ENCODE data around the gene NEU2. TPM values are rescaled to one million over a fixed set of nuclear protein-coding genes. Genes with fewer than 3 reads are reported as not detected.

Gene NEU2
- total RNA-seq, 4 donors from 2014 or later = not detected

- no peaks in the 10 kb centered on the region for H3K9me3 ChIP-seq
- no peak overlapping the region for H3K4me3 ChIP-seq
- intact Hi-C loops (cut with DNase I) = no loop called here
- H3K36me3 ChIP-seq = no peaks in the 10 kb centered on the region
- 97% methylated on average over 2 of the region's 2 CpGs for WGBS
- no peak overlapping the region for H3K27ac ChIP-seq (replicated peaks in 1 of 4)
- H3K27me3 ChIP-seq = peaks cover 0 to 35% (median 0%) of the 10 kb centered on the region in 4 donors
- H3K4me1 ChIP-seq = peaks cover 0 to 5% (median 0%) of the 10 kb centered on the region in 4 donors
- DNase-seq (ENCODE audit: extremely low spot score) = no peak
- TF ChIP-seq POLR2A (IDR thresholded peaks at IDR 0.05; ENCODE audit: low read depth) (no peak), CTCF (IDR thresholded peaks at IDR 0.05) (no peak), POLR2AphosphoS5 (IDR thresholded peaks at IDR 0.05) (no peak), EP300 (IDR thresholded peaks at IDR 0.05) (no peak)
Observed at GRCh38 chr2:232986155-232986554, 46.3 kb upstream of the NEU2 start.

- peaks cover 0 to 1% (median 0%) of the 10 kb centered on the region in 4 donors for H3K4me1 ChIP-seq
- H3K27me3 ChIP-seq = peaks cover 0 to 7% (median 0%) of the 10 kb centered on the region in 4 donors
- TF ChIP-seq POLR2A (IDR thresholded peaks at IDR 0.05; ENCODE audit: low read depth) (no peak), EP300 (IDR thresholded peaks at IDR 0.05) (no peak), CTCF (IDR thresholded peaks at IDR 0.05) (no peak), POLR2AphosphoS5 (IDR thresholded peaks at IDR 0.05) (no peak)
- no peak overlapping the region for H3K27ac ChIP-seq (replicated peaks in 1 of 4)
- intact Hi-C loops (cut with DNase I) = no loop called here
- no peaks in the 10 kb centered on the region for H3K9me3 ChIP-seq
- no peak overlapping the region for H3K4me3 ChIP-seq
- H3K36me3 ChIP-seq = no peaks in the 10 kb centered on the region
- DNase-seq (ENCODE audit: extremely low spot score) = no peak
- whole genome bisulfite sequencing = 82% methylated on average over 4 of the region's 4 CpGs
Observed at GRCh38 chr2:232993231-232993821, 39.1 kb upstream of the NEU2 start.

- Histone ChIP-seq H3K9me3 (no peaks in the 10 kb centered on the region), H3K36me3 (no peaks in the 10 kb centered on the region), H3K4me1 (no peaks in the 10 kb centered on the region), H3K4me3 (no peak overlapping the region), H3K27me3 (peaks cover 0 to 13% (median 0%) of the 10 kb centered on the region in 4 donors), H3K27ac (replicated peaks in 1 of 4) (no peak overlapping the region)
- intact Hi-C loops (cut with DNase I) = no loop called here
- no peak for DNase-seq (ENCODE audit: extremely low spot score)
- TF ChIP-seq EP300 (IDR thresholded peaks at IDR 0.05) = no peak
- TF ChIP-seq CTCF (IDR thresholded peaks at IDR 0.05) = no peak
- TF ChIP-seq POLR2AphosphoS5 (IDR thresholded peaks at IDR 0.05) = no peak
- TF ChIP-seq POLR2A (IDR thresholded peaks at IDR 0.05; ENCODE audit: low read depth) = no peak
- 86% methylated on average over 5 of the region's 5 CpGs for WGBS
Observed at GRCh38 chr2:232994446-232994845, 38.0 kb upstream of the NEU2 start.

- Histone ChIP-seq H3K9me3 (no peaks in the 10 kb centered on the region), H3K36me3 (no peaks in the 10 kb centered on the region), H3K4me3 (no peak overlapping the region), H3K4me1 (no peaks in the 10 kb centered on the region), H3K27ac (replicated peaks in 1 of 4) (no peak overlapping the region), H3K27me3 (peaks cover 0 to 13% (median 0%) of the 10 kb centered on the region in 4 donors)
- DNase-seq (ENCODE audit: extremely low spot score) = no peak
- intact Hi-C loops (cut with DNase I) = no loop called here
- WGBS = 94% methylated on average over 8 of the region's 18 CpGs
- TF ChIP-seq POLR2AphosphoS5 (IDR thresholded peaks at IDR 0.05) = no peak
- TF ChIP-seq POLR2A (IDR thresholded peaks at IDR 0.05; ENCODE audit: low read depth) = no peak
- TF ChIP-seq EP300 (IDR thresholded peaks at IDR 0.05) = no peak
- no peak for TF ChIP-seq CTCF (IDR thresholded peaks at IDR 0.05)
Observed at GRCh38 chr2:232997749-232998665, 34.5 kb upstream of the NEU2 start.
